Measurements from ENCODE around the gene MED14.

Gene MED14

DNA sequence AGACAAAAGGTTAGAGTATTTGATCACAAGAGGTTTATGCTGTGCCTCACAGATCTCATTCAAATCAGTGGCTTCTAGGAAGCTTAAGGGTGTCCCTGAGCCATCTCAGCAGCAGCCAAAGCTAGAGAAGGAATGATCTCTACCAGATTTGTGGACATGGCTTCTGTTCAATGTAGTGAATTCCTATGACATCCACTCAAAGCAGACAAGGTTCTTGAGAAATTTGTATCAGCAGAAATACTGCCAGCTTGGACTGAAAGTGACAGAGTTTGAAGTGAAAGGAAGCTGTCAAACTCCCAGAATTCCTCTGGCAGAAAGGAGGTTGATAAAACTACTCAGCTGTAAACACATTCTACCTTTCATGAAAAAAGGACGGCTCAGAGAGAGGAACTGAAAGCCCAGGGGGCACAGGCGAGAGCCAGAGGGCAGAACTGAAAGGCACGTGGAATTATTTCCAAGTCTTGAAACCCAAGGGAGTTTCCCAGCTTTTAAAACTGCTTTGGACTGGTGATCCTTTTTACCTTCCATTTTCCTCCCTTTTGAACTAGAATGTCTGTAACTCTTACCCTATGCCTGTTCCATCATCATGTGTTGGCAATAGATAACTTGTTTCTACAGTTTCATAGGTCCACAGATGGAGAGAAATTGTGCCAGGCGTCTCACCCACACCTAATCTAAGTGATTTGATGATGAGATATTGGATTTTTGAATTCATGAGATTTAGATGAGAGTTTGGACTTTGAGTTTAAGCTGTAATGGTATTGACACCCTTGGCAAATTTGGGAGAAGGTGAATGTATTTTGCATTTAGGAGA, 14.5 kb upstream of the MED14 start:
- ATAC-seq, result no peak
- TF ChIP-seq, protein P1, sequence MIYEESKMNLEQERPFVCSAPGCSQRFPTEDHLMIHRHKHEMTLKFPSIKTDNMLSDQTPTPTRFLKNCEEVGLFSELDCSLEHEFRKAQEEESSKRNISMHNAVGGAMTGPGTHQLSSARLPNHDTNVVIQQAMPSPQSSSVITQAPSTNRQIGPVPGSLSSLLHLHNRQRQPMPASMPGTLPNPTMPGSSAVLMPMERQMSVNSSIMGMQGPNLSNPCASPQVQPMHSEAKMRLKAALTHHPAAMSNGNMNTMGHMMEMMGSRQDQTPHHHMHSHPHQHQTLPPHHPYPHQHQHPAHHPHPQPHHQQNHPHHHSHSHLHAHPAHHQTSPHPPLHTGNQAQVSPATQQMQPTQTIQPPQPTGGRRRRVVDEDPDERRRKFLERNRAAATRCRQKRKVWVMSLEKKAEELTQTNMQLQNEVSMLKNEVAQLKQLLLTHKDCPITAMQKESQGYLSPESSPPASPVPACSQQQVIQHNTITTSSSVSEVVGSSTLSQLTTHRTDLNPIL (CRISPR knock-in tag; IDR thresholded peaks at IDR 0.05; ENCODE audit: low read depth), result no peak

DNA sequence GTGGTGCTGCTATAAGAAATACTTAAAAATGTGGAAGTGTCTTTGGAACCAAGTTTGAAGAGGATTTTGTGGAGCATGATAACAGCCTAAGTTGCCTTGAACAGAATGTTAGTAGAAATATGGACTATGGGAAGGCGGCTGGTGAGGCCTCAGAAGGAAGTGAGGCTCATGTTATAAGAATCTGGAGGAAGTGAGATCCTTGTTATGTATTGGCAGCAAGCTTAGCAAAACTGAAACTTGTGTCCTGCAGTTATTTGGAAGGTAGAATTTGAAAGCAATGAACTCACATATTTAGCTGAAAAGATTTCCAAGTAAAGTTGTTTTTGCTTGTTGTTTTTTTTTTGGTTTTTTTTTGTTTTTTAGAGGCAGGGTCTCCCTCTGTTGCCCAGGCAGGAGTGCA, 13.6 kb upstream of the MED14 start:
- ATAC-seq, result no peak
- TF ChIP-seq TCF4 (CRISPR knock-in tag; IDR thresholded peaks at IDR 0.05; ENCODE audit: borderline replicate concordance) (no peak), ZC3H10 (CRISPR knock-in tag; IDR thresholded peaks at IDR 0.05) (no peak), ESRRG (CRISPR knock-in tag; IDR thresholded peaks at IDR 0.05) (no peak), ZNF8 (CRISPR knock-in tag; IDR thresholded peaks at IDR 0.05) (no peak), RARB (CRISPR knock-in tag; IDR thresholded peaks at IDR 0.05) (no peak), ZFP3 (CRISPR knock-in tag; IDR thresholded peaks at IDR 0.05) (no peak), BACH2 (CRISPR knock-in tag; IDR thresholded peaks at IDR 0.05; ENCODE audit: borderline replicate concordance) (no peak), GLIS3 (CRISPR knock-in tag; IDR thresholded peaks at IDR 0.05) (no peak), ZFP30 (CRISPR knock-in tag; IDR thresholded peaks at IDR 0.05) (no peak), SNAI2 (CRISPR knock-in tag; IDR thresholded peaks at IDR 0.05) (no peak), ZNF70 (CRISPR knock-in tag; IDR thresholded peaks at IDR 0.05) (no peak), OSR1 (CRISPR knock-in tag; IDR thresholded peaks at IDR 0.05) (no peak)
- TF ChIP-seq, protein P2, sequence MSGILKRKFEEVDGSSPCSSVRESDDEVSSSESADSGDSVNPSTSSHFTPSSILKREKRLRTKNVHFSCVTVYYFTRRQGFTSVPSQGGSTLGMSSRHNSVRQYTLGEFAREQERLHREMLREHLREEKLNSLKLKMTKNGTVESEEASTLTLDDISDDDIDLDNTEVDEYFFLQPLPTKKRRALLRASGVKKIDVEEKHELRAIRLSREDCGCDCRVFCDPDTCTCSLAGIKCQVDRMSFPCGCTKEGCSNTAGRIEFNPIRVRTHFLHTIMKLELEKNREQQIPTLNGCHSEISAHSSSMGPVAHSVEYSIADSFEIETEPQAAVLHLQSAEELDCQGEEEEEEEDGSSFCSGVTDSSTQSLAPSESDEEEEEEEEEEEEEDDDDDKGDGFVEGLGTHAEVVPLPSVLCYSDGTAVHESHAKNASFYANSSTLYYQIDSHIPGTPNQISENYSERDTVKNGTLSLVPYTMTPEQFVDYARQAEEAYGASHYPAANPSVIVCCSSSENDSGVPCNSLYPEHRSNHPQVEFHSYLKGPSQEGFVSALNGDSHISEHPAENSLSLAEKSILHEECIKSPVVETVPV (CRISPR knock-in tag; IDR thresholded peaks at IDR 0.05), result no peak
- TF ChIP-seq, protein P3, sequence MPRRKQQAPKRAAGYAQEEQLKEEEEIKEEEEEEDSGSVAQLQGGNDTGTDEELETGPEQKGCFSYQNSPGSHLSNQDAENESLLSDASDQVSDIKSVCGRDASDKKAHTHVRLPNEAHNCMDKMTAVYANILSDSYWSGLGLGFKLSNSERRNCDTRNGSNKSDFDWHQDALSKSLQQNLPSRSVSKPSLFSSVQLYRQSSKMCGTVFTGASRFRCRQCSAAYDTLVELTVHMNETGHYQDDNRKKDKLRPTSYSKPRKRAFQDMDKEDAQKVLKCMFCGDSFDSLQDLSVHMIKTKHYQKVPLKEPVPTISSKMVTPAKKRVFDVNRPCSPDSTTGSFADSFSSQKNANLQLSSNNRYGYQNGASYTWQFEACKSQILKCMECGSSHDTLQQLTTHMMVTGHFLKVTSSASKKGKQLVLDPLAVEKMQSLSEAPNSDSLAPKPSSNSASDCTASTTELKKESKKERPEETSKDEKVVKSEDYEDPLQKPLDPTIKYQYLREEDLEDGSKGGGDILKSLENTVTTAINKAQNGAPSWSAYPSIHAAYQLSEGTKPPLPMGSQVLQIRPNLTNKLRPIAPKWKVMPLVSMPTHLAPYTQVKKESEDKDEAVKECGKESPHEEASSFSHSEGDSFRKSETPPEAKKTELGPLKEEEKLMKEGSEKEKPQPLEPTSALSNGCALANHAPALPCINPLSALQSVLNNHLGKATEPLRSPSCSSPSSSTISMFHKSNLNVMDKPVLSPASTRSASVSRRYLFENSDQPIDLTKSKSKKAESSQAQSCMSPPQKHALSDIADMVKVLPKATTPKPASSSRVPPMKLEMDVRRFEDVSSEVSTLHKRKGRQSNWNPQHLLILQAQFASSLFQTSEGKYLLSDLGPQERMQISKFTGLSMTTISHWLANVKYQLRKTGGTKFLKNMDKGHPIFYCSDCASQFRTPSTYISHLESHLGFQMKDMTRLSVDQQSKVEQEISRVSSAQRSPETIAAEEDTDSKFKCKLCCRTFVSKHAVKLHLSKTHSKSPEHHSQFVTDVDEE (CRISPR knock-in tag; IDR thresholded peaks at IDR 0.05), result no peak
- TF ChIP-seq, protein P1 (CRISPR knock-in tag; IDR thresholded peaks at IDR 0.05; ENCODE audit: low read depth), result no peak

DNA sequence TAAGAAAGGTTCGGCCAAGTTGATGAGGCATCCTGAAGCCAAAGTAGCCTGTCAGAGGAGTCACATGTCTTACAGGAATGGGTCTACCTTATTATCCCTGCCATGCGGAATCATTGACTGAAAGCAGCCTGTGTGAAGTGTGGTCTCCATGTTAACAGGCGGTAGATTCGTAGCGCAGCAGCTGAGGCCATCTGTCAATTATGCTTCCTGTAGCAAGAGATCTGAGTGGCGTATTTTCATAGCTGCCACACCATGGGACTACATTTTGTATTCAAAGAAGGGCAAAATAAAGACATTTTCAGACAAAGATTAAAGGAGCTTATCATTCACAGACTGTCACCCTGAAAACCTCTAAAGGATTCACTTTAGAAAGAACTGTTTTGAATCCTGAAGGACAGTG, 11.2 kb upstream of the MED14 start:
- TF ChIP-seq RARB (CRISPR knock-in tag; IDR thresholded peaks at IDR 0.05) (no peak), ZFP3 (CRISPR knock-in tag; IDR thresholded peaks at IDR 0.05) (no peak), ESRRG (CRISPR knock-in tag; IDR thresholded peaks at IDR 0.05) (no peak), ZNF70 (CRISPR knock-in tag; IDR thresholded peaks at IDR 0.05) (no peak), TCF4 (CRISPR knock-in tag; IDR thresholded peaks at IDR 0.05; ENCODE audit: borderline replicate concordance) (no peak), ISL1 (CRISPR knock-in tag; IDR thresholded peaks at IDR 0.05) (no peak), ARNTL (CRISPR knock-in tag; IDR thresholded peaks at IDR 0.05; ENCODE audit: borderline replicate concordance, low read depth) (no peak), BACH2 (CRISPR knock-in tag; IDR thresholded peaks at IDR 0.05; ENCODE audit: borderline replicate concordance) (no peak), GLIS3 (CRISPR knock-in tag; IDR thresholded peaks at IDR 0.05) (no peak), CSDC2 (CRISPR knock-in tag; IDR thresholded peaks at IDR 0.05) (no peak)
- TF ChIP-seq, protein P3 (CRISPR knock-in tag; IDR thresholded peaks at IDR 0.05), result no peak
- TF ChIP-seq, protein P2 (CRISPR knock-in tag; IDR thresholded peaks at IDR 0.05), result no peak
- TF ChIP-seq, protein P4, sequence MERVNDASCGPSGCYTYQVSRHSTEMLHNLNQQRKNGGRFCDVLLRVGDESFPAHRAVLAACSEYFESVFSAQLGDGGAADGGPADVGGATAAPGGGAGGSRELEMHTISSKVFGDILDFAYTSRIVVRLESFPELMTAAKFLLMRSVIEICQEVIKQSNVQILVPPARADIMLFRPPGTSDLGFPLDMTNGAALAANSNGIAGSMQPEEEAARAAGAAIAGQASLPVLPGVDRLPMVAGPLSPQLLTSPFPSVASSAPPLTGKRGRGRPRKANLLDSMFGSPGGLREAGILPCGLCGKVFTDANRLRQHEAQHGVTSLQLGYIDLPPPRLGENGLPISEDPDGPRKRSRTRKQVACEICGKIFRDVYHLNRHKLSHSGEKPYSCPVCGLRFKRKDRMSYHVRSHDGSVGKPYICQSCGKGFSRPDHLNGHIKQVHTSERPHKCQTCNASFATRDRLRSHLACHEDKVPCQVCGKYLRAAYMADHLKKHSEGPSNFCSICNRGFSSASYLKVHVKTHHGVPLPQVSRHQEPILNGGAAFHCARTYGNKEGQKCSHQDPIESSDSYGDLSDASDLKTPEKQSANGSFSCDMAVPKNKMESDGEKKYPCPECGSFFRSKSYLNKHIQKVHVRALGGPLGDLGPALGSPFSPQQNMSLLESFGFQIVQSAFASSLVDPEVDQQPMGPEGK (CRISPR knock-in tag; IDR thresholded peaks at IDR 0.05; ENCODE audit: borderline replicate concordance), result no peak
- TF ChIP-seq, protein P1 (CRISPR knock-in tag; IDR thresholded peaks at IDR 0.05; ENCODE audit: low read depth), result no peak
- no peak for ATAC-seq
